ENCODE measurements around the gene CELF1. TPM values are rescaled to one million over a fixed set of nuclear protein-coding genes. Genes with fewer than 3 reads are reported as not detected.

The CELF1 gene
- total RNA-seq, 4 donors from 2014 or later: 87.3 to 144 (median 111) TPM

GRCh38 chr11:47501101-47501500 lies 51.8 kb downstream of the CELF1 start:
- DNase-seq: no peak
- no peak for TF ChIP-seq CTCF (IDR thresholded peaks at IDR 0.05)
- no peak for TF ChIP-seq POLR2A (IDR thresholded peaks at IDR 0.05)
- 90 to 94% methylated on average over 5 of the region's 5 CpGs for WGBS, 2 donors
- intact Hi-C loops (cut with DNase I): no loop called here
- Histone ChIP-seq H3K4me3 (replicated peaks in 1 of 3) (no peak overlapping the region), H3K36me3 (no peaks in the 10 kb centered on the region), H3K27ac (no peak overlapping the region), H3K27me3 (no peaks in the 10 kb centered on the region), H3K4me1 (peaks cover 13 to 29% of the 10 kb centered on the region in 2 donors), H3K9me3 (no peaks in the 10 kb centered on the region)

DNA sequence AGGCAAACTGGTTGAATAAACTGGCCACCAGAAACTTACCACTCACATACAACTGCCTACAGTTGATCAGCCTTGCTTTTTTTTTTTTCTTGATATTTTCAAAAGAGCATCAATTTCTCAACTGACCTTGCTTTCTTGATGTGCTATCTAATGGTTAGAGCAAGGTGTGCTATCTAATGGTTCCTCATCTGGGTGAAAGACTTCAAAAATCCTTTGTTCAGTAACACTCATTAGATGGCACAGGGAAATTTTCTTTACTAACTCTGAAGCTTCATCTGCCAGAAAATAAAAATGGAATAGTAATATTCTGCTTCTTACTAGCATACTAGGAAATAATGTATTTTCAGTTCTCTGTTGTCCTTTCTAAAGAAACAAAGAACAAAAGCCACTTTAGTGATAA lies 52.8 kb downstream of the CELF1 start:
- no peak overlapping the region for H3K27ac ChIP-seq
- no peaks in the 10 kb centered on the region for H3K9me3 ChIP-seq
- intact Hi-C loops (cut with DNase I): no loop called here
- TF ChIP-seq POLR2A (IDR thresholded peaks at IDR 0.05): no peak
- TF ChIP-seq CTCF (IDR thresholded peaks at IDR 0.05): no peak
- no peak overlapping the region for H3K4me3 ChIP-seq (replicated peaks in 1 of 3)
- DNase-seq: no peak
- no peaks in the 10 kb centered on the region for H3K27me3 ChIP-seq
- no peaks in the 10 kb centered on the region for H3K36me3 ChIP-seq
- H3K4me1 ChIP-seq: peaks cover 13 to 36% of the 10 kb centered on the region in 2 donors

DNA sequence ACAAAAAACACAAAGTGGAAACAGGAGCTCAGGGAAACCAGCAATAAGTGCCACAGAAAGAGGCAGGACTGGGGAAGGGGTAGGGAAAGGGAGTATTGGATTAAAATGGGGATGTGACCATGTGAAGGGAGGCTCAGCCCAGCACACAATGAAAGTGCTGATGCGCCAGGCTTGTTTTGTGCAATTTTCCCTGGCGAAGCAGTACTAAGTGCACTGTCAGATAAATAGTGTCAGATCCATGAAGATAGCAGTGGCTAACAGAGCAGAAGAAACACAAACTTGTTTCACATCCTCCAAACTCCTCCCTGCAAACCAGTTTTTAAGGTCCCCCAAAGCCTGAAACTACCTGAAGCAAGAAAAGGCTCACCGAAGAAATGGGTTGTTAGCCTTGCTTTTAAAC lies 53.3 kb downstream of the CELF1 start:
- intact Hi-C loops (cut with DNase I): no loop called here
- no peaks in the 10 kb centered on the region for H3K9me3 ChIP-seq
- peaks cover 13 to 36% of the 10 kb centered on the region in 2 donors for H3K4me1 ChIP-seq
- no peaks in the 10 kb centered on the region for H3K27me3 ChIP-seq
- no peaks in the 10 kb centered on the region for H3K36me3 ChIP-seq
- TF ChIP-seq POLR2A (IDR thresholded peaks at IDR 0.05) (no peak), CTCF (IDR thresholded peaks at IDR 0.05) (no peak)
- WGBS, 2 donors: 88 to 91% methylated on average over 3 of the region's 3 CpGs
- DNase-seq: no peak
- no peak overlapping the region for H3K4me3 ChIP-seq (replicated peaks in 1 of 3)
- no peak overlapping the region for H3K27ac ChIP-seq

GRCh38 chr11:47499161-47499560 lies 53.8 kb downstream of the CELF1 start:
- Histone ChIP-seq H3K4me1 (peaks cover 13 to 36% of the 10 kb centered on the region in 2 donors), H3K27me3 (no peaks in the 10 kb centered on the region), H3K4me3 (replicated peaks in 1 of 3) (no peak overlapping the region), H3K27ac (no peak overlapping the region), H3K36me3 (no peaks in the 10 kb centered on the region), H3K9me3 (no peaks in the 10 kb centered on the region)
- TF ChIP-seq CTCF (IDR thresholded peaks at IDR 0.05): no peak
- no peak for TF ChIP-seq POLR2A (IDR thresholded peaks at IDR 0.05)
- no peak for DNase-seq
- intact Hi-C loops (cut with DNase I): no loop called here
- WGBS, 2 donors: 43 to 50% methylated on average over 2 of the region's 2 CpGs

- H3K9me3 ChIP-seq: no peaks in the 10 kb centered on the region
- TF ChIP-seq POLR2A (IDR thresholded peaks at IDR 0.05) (no peak), CTCF (IDR thresholded peaks at IDR 0.05) (no peak)
- H3K4me3 ChIP-seq (replicated peaks in 1 of 3): no peak overlapping the region
- intact Hi-C loops (cut with DNase I): no loop called here
- no peaks in the 10 kb centered on the region for H3K27me3 ChIP-seq
- no peak for DNase-seq
- H3K27ac ChIP-seq: no peak overlapping the region
- H3K4me1 ChIP-seq: peaks cover 13 to 36% of the 10 kb centered on the region in 2 donors
- WGBS, 2 donors: 77 to 81% methylated on average over 4 of the region's 4 CpGs
- no peaks in the 10 kb centered on the region for H3K36me3 ChIP-seq
Observed at GRCh38 chr11:47498584-47499152, 54.3 kb downstream of the CELF1 start.

All from thyroid gland (tissue), 4 donors.